Measurements from ENCODE around the gene RAB31. TPM values are rescaled to one million over a fixed set of nuclear protein-coding genes. Genes with fewer than 3 reads are reported as not detected.

Gene RAB31
- total and polyA plus RNA-seq, 2 of the 13 experiments (the other 11 are each of a cell fraction or from before 2014, with no cell fraction given) = 1.1 to 1.7 TPM

GRCh38 chr18:9742524-9743131 lies 34.5 kb downstream of the RAB31 start:
- no TSS peak for BruUV-seq (replicated peaks)
- Histone ChIP-seq H3K79me2 (ENCODE audit: insufficient read depth, low read length) (no peaks in the 10 kb centered on the region), H3K4me3 (replicated peaks in 1 of 3; ENCODE audit: insufficient read depth in 1 of 3, low read depth in 2 of 3, low read length in 3 of 3) (peak overlapping the region; percentile 46 to 57 (median 50)), H3K4me1 (ENCODE audit: insufficient read depth, low read length) (peaks cover 38% of the 10 kb centered on the region), H3K36me3 (replicated peaks in 1 of 2; ENCODE audit: control insufficient read depth in 1 of 2, insufficient read depth in 2 of 2, low read length in 2 of 2) (no peaks in the 10 kb centered on the region), H3K27ac (ENCODE audit: extremely low read length, insufficient read depth, low read length) (no peak overlapping the region), H3K4me2 (ENCODE audit: low read depth, low read length) (peak overlapping the region; percentile 87), H4K20me1 (ENCODE audit: insufficient read depth, low read length) (no peaks in the 10 kb centered on the region), H3K9ac (ENCODE audit: insufficient read depth, low read depth, low read length) (peak overlapping the region; percentile 45), H2AFZ (ENCODE audit: low read length) (peak overlapping the region; percentile 54), H3K27me3 (ENCODE audit: control insufficient read depth in 1 of 2, insufficient read depth in 2 of 2, low read length in 2 of 2) (0 out of 5 replicates have a peak, but pooled peaks cover 0 to 3% of the 10 kb centered on the region in 2 experiments), H3K9me3 (ENCODE audit: low read length) (no peaks in the 10 kb centered on the region)
- CTCF ChIA-PET (ENCODE audit: low intra/inter-chr PET ratio, low total read pairs) = no interaction called here
- intact Hi-C loops (cut with micrococcal nuclease; ENCODE audit: unreplicated experiment) = no loop called here
- POLR2A ChIA-PET = interaction anchor here (0.9 kb wide), 1 partner anchor 130 kb away, joined by 3 read pairs; no protein-coding TSS in a partner anchor
- 32% methylated on average over 8 of the region's 8 CpGs for WGBS (ENCODE audit: low lambda C conversion rate)
- in situ Hi-C loops (cut with HindIII; ENCODE audit: extremely low pct_ligation_motif_present, low pct_unique_long_range_greater_than_20kb) = no loop called here
- ATAC-seq = peak; percentile 67
- TF ChIP-seq FOXK2 (IDR thresholded peaks at IDR 0.05) (peak; percentile 49; the same call in 1 of the 2 replicates), FOXA3 (CRISPR knock-in tag; IDR thresholded peaks at IDR 0.05) (peak; percentile 64; the same call in 1 of the 2 replicates), FOXA1 (IDR thresholded peaks at IDR 0.05) (no peak), FOXA1 (CRISPR knock-in tag; IDR thresholded peaks at IDR 0.05) (peak; percentile 59), PHF21A (CRISPR knock-in tag; IDR thresholded peaks at IDR 0.05) (0 out of 2 replicates have a peak, but pooled peaks have one; percentile 29), TBP (CRISPR knock-in tag; IDR thresholded peaks at IDR 0.05) (no peak)
- TF ChIP-seq, protein P1, sequence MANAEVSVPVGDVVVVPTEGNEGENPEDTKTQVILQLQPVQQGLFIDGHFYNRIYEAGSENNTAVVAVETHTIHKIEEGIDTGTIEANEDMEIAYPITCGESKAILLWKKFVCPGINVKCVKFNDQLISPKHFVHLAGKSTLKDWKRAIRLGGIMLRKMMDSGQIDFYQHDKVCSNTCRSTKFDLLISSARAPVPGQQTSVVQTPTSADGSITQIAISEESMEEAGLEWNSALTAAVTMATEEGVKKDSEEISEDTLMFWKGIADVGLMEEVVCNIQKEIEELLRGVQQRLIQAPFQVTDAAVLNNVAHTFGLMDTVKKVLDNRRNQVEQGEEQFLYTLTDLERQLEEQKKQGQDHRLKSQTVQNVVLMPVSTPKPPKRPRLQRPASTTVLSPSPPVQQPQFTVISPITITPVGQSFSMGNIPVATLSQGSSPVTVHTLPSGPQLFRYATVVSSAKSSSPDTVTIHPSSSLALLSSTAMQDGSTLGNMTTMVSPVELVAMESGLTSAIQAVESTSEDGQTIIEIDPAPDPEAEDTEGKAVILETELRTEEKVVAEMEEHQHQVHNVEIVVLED (CRISPR knock-in tag; IDR thresholded peaks at IDR 0.05; ENCODE audit: borderline replicate concordance) = no peak
- TF ChIP-seq, protein P2, sequence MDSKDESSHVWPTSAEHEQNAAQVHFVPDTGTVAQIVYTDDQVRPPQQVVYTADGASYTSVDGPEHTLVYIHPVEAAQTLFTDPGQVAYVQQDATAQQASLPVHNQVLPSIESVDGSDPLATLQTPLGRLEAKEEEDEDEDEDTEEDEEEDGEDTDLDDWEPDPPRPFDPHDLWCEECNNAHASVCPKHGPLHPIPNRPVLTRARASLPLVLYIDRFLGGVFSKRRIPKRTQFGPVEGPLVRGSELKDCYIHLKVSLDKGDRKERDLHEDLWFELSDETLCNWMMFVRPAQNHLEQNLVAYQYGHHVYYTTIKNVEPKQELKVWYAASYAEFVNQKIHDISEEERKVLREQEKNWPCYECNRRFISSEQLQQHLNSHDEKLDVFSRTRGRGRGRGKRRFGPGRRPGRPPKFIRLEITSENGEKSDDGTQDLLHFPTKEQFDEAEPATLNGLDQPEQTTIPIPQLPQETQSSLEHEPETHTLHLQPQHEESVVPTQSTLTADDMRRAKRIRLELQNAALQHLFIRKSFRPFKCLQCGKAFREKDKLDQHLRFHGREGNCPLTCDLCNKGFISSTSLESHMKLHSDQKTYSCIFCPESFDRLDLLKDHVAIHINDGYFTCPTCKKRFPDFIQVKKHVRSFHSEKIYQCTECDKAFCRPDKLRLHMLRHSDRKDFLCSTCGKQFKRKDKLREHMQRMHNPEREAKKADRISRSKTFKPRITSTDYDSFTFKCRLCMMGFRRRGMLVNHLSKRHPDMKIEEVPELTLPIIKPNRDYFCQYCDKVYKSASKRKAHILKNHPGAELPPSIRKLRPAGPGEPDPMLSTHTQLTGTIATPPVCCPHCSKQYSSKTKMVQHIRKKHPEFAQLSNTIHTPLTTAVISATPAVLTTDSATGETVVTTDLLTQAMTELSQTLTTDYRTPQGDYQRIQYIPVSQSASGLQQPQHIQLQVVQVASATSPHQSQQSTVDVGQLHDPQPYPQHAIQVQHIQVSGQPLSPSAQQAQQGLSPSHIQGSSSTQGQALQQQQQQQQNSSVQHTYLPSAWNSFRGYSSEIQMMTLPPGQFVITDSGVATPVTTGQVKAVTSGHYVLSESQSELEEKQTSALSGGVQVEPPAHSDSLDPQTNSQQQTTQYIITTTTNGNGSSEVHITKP (CRISPR knock-in tag; IDR thresholded peaks at IDR 0.05; ENCODE audit: low read depth) = peak; percentile 95
- TF ChIP-seq, protein P3, sequence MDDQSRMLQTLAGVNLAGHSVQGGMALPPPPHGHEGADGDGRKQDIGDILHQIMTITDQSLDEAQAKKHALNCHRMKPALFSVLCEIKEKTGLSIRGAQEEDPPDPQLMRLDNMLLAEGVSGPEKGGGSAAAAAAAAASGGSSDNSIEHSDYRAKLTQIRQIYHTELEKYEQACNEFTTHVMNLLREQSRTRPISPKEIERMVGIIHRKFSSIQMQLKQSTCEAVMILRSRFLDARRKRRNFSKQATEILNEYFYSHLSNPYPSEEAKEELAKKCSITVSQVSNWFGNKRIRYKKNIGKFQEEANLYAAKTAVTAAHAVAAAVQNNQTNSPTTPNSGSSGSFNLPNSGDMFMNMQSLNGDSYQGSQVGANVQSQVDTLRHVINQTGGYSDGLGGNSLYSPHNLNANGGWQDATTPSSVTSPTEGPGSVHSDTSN (CRISPR knock-in tag; IDR thresholded peaks at IDR 0.05; ENCODE audit: borderline replicate concordance) = no peak
- no peak for DNase-seq (ENCODE audit: low spot score)
- FAIRE-seq = no peak
